A673 (cell line): ENCODE data around the gene KRTAP10-4. TPM values are rescaled to one million over a fixed set of nuclear protein-coding genes. Genes with fewer than 3 reads are reported as not detected.

Experiments
- BruUV-seq: library from RNA; stranded (reverse); fragments of 400-500 nt; replicated peaks from 2 replicates; lab custom pipeline; 2021; lab: Mats Ljungman, UMichigan
- CTCF ChIA-PET: fragments of 300-600 bp; sonication (Branson Sonifier 250); formaldehyde crosslinking; loops from one replicate; lab custom pipeline; 2022; ENCODE audit warnings: antibody characterized with exemption; lab: Charles Lee
- POLR2A ChIA-PET: fragments of 300-600 bp; sonication (Branson Sonifier 250); formaldehyde crosslinking; loops from one replicate; lab custom pipeline; 2022; ENCODE audit warnings: antibody characterized with exemption; ENCODE audit not compliant: low non-redundant PET; lab: Charles Lee
- DNase-seq: peaks from one replicate; pipeline ENCODE4 v3.0.0-alpha.2; 2015; ENCODE audit warnings: low spot score
- H3K27ac ChIP-seq: fragments of 200-600 bp; sonication (generic); 2 replicates; pipeline ENCODE4 v1.5.1; 2016; ENCODE audit warnings: mixed run types, low read depth, mild to moderate bottlenecking, mixed read lengths, antibody characterized with exemption, low read length; ENCODE audit not compliant: poor library complexity, severe bottlenecking
- H3K27me3 ChIP-seq: fragments of 200-600 bp; sonication (generic); replicated peaks from 2 replicates; pipeline ENCODE4 v1.6.1; 2017; ENCODE audit warnings: mixed run types, low read depth, mild to moderate bottlenecking, mixed read lengths, antibody characterized with exemption, low read length; ENCODE audit not compliant: insufficient read depth, poor library complexity
- H3K36me3 ChIP-seq: fragments of 200-600 bp; sonication (generic); 2 replicates; pipeline ENCODE4 v1.6.1; 2016; ENCODE audit warnings: mixed run types, mild to moderate bottlenecking, mixed read lengths, antibody characterized with exemption, low read length; ENCODE audit not compliant: insufficient read depth, poor library complexity, severe bottlenecking
- H3K4me1 ChIP-seq: fragments of 200-600 bp; sonication (generic); 2 replicates; pipeline ENCODE4 v1.6.1; 2017; ENCODE audit warnings: mixed run types, mild to moderate bottlenecking, mixed read lengths, antibody characterized with exemption, low read length; ENCODE audit not compliant: insufficient read depth, poor library complexity, severe bottlenecking
- H3K4me3 ChIP-seq: fragments of 200-600 bp; sonication (generic); 2 replicates; pipeline ENCODE4 v1.5.1; 2016; ENCODE audit warnings: low read depth, mixed run types, mild to moderate bottlenecking, mixed read lengths, low read length; ENCODE audit not compliant: poor library complexity, severe bottlenecking
- H3K9me3 ChIP-seq: fragments of 200-600 bp; sonication (generic); 2 replicates; pipeline ENCODE4 v1.6.1; 2016; ENCODE audit warnings: mixed run types, low read depth, mild to moderate bottlenecking, mixed read lengths, antibody characterized with exemption, low read length; ENCODE audit not compliant: poor library complexity, severe bottlenecking
- EZH2 ChIP-seq: fragments of 200-600 bp; sonication (generic); IDR thresholded peaks from 2 replicates; pipeline ENCODE4 v1.6.1; 2017; ENCODE audit warnings: borderline replicate concordance, low read depth, mild to moderate bottlenecking, mixed read lengths, antibody characterized with exemption, low read length; ENCODE audit not compliant: poor library complexity, severe bottlenecking
- intact Hi-C: fragments of 100-400 bp; cut with micrococcal nuclease; formaldehyde crosslinking; loops from one replicate; pipeline ENCODE4 v1.10.0; 2022; ENCODE audit not compliant: unreplicated experiment
- total RNA-seq: library from RNA; stranded (reverse); gene quantifications from 2 replicates; pipeline ENCODE4 v1.2.3, GENCODE V29; 2021
- TF ChIP-seq, protein P1 (sequence below): fragments of 300-800, 200-600 bp; sonication (generic); conservative IDR thresholded peaks from 2 replicates; pipeline ENCODE4 v1.5.1; 2017; ENCODE audit warnings: low read depth, mild to moderate bottlenecking, antibody characterized with exemption, low read length, moderate library complexity, mixed read lengths

Gene KRTAP10-4
- total RNA-seq, 1 experiment from 2014 or later, result not detected

DNA sequence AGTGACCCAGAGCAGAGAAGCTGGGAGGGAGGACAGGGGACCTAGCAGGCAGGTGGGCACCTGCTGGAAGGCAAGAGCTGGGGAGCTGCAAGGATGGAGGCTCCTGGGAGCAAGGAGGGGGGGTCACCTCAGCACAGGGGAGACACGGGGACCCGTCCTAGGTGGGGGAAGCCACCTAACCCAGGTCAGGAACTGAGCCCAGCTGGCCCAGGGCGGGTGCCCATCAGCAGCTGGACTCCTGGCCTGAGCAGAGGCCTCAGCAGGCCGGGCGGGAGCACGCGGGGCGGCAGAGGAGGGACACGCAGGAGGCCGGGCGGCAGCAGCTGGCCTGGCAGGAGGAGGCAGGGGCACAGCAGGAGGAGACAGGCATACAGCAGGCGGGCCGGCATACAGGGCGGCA lies 34.5 kb upstream of the KRTAP10-4 start:
- H3K27ac ChIP-seq, result no peak overlapping the region
- H3K27me3 ChIP-seq, result no peaks in the 10 kb centered on the region
- intact Hi-C loops, result no loop called here
- CTCF ChIA-PET, result no interaction called here
- H3K4me3 ChIP-seq, result no peak overlapping the region
- no peak for TF ChIP-seq EZH2
- TF ChIP-seq, protein P1, sequence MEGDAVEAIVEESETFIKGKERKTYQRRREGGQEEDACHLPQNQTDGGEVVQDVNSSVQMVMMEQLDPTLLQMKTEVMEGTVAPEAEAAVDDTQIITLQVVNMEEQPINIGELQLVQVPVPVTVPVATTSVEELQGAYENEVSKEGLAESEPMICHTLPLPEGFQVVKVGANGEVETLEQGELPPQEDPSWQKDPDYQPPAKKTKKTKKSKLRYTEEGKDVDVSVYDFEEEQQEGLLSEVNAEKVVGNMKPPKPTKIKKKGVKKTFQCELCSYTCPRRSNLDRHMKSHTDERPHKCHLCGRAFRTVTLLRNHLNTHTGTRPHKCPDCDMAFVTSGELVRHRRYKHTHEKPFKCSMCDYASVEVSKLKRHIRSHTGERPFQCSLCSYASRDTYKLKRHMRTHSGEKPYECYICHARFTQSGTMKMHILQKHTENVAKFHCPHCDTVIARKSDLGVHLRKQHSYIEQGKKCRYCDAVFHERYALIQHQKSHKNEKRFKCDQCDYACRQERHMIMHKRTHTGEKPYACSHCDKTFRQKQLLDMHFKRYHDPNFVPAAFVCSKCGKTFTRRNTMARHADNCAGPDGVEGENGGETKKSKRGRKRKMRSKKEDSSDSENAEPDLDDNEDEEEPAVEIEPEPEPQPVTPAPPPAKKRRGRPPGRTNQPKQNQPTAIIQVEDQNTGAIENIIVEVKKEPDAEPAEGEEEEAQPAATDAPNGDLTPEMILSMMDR, result no peak
- POLR2A ChIA-PET, result no interaction called here
- no peak for DNase-seq
- no peaks in the 10 kb centered on the region for H3K4me1 ChIP-seq
- no peaks in the 10 kb centered on the region for H3K36me3 ChIP-seq
- no TSS peak for BruUV-seq
- H3K9me3 ChIP-seq, result peaks cover 22% of the 10 kb centered on the region

DNA sequence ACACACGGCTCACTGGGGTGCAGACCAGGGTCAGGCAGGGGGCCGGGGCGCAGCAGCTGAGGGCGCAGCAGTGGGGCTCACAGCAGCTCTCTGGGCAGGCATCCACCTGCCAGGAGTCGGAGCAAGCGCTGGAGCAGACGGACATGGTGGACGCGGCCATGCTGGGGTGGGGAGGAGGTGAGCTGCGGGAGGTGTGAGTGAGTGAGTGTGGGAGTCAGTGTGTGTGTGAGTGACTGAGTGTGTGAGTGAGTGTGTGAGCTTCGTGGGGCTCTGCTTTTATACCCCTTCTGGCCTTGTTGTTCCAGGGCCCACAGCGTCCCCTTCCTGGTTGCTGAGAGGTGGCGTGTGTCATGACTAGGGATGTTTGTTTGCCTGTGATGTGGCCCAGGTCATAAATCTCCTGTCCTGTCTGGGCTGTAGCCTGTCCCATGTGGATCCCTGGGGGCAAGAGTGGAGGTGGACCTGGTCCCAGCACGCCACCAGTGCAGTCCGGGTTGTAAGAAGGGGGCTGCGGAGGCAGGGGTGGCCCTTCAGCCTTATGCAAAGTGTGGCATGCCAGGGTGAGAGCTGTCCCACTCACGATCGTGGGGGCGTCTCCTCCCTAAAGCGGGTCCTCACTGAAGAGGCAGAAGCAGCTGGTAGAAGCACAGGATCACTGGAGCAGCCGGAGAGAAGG lies 33.4 kb upstream of the KRTAP10-4 start, which contains the start of gene KRTAP10-1:
TSS of gene KRTAP10-1 (minus strand) at position 205 of the 676 bp plus-strand sequence. CDS start at position 160, 45 bp downstream.
- POLR2A ChIA-PET, result interaction anchor here (0.7 kb wide), 1 partner anchor 11 kb away, joined by 3 read pairs; the partner anchor contains the start of gene KRTAP10-2

DNA sequence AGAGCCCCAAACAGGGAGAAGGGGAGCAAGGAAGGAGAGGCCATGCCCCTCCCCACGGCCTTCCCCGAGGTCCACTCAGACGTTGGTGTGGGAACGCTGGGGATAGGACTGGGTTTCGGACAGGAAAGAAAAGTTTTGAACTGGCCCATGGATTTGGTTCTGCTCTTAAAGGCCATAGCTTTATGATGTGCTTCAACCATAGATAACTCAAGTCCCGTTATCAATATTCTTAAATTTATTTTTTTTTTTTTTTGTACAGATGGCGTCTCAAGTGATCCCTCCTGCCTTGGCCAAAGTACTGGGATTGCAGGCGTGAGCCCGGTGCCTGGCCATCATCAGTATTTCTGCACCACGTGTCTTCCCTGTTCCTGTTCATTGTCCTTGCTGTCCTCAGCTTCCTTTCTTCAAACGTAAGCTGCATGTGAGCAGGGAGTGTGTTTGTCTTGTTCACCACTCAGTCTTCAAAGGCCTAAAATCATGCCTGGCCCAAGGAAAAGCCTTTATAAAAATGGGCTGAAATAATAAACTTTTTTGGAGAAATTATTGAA lies 32.7 kb upstream of the KRTAP10-4 start:
- CTCF ChIA-PET, result no interaction called here
- H3K4me1 ChIP-seq, result no peaks in the 10 kb centered on the region
- no peak overlapping the region for H3K27ac ChIP-seq
- intact Hi-C loops, result loop anchor here (10.0 kb wide), 1 partner anchor 64 kb away; the partner anchor contains the start of gene KRTAP10-7
- DNase-seq, result no peak
- H3K27me3 ChIP-seq, result no peaks in the 10 kb centered on the region
- BruUV-seq, result no TSS peak
- no peaks in the 10 kb centered on the region for H3K36me3 ChIP-seq
- H3K4me3 ChIP-seq, result no peak overlapping the region
- peaks cover 22% of the 10 kb centered on the region for H3K9me3 ChIP-seq
- POLR2A ChIA-PET, result no interaction called here
- no peak for TF ChIP-seq EZH2
- TF ChIP-seq, protein P1, result no peak

More for the DNA sequence above, 33.4 kb upstream of the KRTAP10-4 start, which contains the start of gene KRTAP10-1:
- H3K36me3 ChIP-seq, result no peaks in the 10 kb centered on the region
- TF ChIP-seq, protein P1, result no peak
- TF ChIP-seq EZH2, result no peak
- H3K27ac ChIP-seq, result no peak within 1 kb of the TSS
- CTCF ChIA-PET, result no interaction called here
- H3K4me1 ChIP-seq, result no peaks in the 10 kb centered on the region
- H3K9me3 ChIP-seq, result peaks cover 22% of the 10 kb centered on the region
- H3K27me3 ChIP-seq, result no peaks in the 10 kb centered on the region
- no peak for DNase-seq
- intact Hi-C loops, result loop anchor here (10.0 kb wide), 1 partner anchor 65 kb away; the partner anchor contains the start of gene KRTAP10-7
- no TSS peak for BruUV-seq
- no peak within 1 kb of the TSS for H3K4me3 ChIP-seq
